ENCODE results near the gene PCDHGA10.
"Not testable (repeated sequence)": the region's sequence is repeated elsewhere in the genome, so short reads cannot be mapped to it uniquely, and the experiment has no call there.

The PCDHGA10 gene

DNA sequence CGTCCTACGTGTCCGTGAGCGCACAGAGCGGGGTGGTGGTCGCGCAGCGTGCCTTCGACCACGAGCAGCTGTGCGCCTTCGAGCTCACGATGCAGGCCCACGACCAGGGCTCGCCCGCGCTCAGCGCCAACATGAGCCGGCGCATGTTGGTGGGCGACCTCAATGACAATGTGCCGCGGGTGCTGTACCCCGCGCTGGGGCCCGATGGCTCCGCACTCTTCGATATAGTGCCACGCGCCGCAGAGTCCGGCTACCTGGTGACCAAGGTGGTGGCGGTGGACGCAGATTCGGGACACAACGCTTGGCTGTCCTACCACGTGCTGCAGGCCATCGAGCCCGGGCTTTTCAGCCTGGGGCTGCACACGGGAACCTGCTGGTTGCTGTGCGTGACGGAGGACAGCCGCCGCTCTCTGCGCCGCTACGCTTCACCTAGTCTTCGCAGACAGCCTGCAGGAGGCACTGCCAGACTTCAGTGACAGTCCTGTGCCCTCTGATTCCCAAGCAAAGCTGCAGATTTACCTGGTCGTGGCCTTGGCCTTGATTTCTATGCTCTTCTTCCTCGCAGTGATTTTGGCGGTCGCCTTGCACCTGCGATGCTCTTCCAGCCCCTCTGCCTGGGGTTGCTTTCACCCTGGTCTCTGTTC, 15.1 kb downstream of the PCDHGA10 start:
- no peak for DNase-seq

DNA sequence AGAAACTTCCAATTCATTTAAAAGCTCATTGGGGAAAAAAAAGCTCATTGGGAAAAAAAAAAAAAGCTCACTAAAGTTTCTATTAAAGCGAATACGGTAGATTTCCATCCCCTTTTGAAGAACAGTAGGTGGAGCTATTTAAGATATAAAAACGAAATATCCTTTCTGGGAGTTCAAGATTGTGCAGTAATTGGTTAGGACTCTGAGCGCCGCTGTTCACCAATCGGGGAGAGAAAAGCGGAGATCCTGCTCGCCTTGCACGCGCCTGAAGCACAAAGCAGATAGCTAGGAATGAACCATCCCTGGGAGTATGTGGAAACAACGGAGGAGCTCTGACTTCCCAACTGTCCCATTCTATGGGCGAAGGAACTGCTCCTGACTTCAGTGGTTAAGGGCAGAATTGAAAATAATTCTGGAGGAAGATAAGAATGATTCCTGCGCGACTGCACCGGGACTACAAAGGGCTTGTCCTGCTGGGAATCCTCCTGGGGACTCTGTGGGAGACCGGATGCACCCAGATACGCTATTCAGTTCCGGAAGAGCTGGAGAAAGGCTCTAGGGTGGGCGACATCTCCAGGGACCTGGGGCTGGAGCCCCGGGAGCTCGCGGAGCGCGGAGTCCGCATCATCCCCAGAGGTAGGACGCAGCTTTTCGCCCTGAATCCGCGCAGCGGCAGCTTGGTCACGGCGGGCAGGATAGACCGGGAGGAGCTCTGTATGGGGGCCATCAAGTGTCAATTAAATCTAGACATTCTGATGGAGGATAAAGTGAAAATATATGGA, 17.7 kb downstream of the PCDHGA10 start, which contains the start of gene PCDHGA12:
Gene PCDHGA12, plus strand, starts transcription at position 176 of the 782 bp plus-strand sequence. Its CDS starts 253 bp downstream, at position 429.
- no peak for DNase-seq

DNA sequence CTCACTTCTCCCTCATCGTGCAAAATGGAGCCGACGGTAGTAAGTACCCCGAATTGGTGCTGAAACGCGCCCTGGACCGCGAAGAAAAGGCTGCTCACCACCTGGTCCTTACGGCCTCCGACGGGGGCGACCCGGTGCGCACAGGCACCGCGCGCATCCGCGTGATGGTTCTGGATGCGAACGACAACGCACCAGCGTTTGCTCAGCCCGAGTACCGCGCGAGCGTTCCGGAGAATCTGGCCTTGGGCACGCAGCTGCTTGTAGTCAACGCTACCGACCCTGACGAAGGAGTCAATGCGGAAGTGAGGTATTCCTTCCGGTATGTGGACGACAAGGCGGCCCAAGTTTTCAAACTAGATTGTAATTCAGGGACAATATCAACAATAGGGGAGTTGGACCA, 18.5 kb downstream of the PCDHGA10 start:
- DNase-seq: no peak

DNA sequence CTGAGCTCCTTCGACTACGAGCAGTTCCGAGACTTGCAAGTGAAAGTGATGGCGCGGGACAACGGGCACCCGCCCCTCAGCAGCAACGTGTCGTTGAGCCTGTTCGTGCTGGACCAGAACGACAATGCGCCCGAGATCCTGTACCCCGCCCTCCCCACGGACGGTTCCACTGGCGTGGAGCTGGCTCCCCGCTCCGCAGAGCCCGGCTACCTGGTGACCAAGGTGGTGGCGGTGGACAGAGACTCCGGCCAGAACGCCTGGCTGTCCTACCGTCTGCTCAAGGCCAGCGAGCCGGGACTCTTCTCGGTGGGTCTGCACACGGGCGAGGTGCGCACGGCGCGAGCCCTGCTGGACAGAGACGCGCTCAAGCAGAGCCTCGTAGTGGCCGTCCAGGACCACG, 19.5 kb downstream of the PCDHGA10 start:
- DNase-seq: not testable (repeated sequence)

DNA sequence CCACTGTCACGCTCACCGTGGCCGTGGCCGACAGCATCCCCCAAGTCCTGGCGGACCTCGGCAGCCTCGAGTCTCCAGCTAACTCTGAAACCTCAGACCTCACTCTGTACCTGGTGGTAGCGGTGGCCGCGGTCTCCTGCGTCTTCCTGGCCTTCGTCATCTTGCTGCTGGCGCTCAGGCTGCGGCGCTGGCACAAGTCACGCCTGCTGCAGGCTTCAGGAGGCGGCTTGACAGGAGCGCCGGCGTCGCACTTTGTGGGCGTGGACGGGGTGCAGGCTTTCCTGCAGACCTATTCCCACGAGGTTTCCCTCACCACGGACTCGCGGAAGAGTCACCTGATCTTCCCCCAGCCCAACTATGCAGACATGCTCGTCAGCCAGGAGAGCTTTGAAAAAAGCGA, 19.9 kb downstream of the PCDHGA10 start:
- DNase-seq: not testable (repeated sequence)

DNA sequence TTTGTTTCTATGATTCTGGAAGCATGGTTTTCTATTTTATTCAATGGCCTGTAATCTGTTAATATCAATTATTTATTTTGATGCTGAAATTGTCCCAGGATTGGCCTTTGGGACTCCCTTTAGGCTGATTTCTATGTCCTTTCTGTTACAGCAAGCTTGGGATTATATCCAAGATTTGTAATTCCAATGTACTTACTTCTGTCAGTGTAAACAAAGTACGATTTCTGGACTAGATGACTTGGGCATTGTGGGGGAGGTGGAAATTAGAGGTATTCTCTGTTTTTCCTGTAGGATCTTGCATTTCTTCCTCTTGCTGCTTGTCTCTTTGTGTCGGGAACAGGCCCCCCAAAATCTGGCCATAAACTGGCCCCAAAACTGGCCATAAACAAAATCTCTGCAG, 21.2 kb downstream of the PCDHGA10 start:
- DNase-seq: no peak

DNA sequence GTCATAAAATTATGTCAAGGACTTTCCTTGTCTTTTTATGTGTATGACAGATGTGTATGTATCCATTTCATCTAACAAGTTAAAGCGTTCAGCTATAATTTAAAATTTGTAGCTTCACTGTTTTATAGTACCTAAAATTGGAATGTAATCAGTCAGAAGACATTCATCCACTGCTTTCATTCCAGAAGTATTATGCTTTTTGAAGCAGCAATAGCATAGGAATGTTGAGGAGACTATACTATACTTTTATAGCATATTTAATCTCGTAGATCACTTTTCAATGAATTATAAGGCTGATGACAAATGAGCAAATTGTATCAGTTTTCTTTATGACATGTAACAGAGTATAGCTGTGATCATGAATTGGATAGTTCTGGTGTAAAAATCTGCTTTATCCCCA, 24.4 kb downstream of the PCDHGA10 start:
- DNase-seq: no peak

DNA sequence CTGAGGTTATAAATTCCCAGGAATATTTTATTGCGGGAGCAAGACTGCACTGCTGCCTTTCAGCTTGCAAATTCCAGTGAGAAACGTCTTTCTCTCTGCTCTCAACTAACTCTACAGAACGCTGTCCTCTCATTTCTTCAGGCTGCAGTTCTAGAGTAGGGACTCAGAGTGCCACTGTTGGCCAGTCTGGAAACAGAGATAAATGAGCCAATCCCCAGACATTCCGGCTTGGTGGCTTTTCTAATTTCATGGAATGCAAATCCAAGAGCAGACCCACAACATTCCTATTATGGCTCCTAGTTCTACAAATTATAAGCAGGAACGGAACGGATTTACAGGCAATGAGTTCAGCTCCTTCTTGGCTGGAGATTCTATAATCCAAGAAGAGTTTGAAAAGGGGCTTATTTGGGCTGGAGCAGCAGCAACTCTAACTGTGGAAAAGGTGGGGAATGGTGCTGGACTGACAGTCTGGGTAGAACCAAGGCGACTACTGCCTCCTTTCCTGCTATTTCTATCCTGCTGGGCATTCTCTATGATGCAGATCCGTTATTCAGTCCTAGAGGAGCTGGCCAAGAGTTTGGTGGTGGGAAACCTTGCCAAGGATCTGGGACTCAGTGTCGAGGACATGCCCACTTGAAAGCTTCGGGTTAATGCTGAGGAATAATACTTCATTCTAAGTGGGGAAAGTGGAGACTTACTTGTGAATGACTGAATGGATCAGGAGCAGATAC, 26.8 kb downstream of the PCDHGA10 start:
- no peak for DNase-seq

DNA sequence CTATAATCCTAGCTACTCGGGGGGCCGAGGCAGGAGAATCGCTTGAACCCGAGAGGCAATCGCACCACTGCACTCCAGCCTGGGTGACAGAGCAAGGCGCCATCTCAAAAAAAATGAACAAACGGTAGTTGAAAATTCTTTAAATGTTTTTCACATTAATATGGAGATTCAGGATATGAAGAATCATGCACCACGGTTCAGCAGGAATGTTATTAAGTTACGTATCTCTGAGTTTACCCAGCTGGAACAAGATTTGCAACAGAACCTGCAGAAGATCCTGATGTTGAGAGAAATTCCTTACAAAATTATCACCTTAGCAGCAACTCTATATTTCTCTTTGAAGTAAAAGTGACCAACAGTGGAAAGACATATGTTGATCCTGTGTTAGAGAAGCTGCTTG, 27.6 kb downstream of the PCDHGA10 start:
- no peak for DNase-seq

DNA sequence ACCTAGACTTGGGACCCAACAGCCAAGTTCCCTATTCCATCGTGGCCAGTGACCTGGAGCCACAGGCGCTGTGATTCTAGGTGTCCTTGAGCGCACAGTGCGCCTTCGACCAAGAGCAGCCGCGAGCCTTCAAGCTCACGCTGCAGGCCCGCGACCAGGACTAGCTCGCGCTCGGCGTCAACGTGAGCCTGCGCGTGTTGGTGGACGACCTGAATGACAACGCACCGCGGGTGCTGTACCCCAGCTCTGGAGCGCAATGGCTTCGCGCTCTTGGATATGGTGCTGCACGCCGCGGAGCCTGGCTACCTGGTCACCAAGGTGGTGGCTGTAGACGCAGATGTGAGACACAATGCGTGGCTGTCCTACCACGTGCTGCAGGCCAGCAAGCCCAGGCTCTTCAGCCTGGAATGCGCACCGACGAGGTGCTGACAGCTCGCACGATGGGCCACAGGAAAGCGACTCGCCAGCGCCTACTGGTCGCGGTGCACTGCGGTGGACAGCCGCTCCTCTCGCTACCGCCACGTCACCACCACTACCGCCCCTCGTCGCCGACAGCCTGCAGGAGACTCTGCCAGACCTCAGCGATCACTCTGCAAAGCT, 28.9 kb downstream of the PCDHGA10 start:
- DNase-seq: no peak

DNA sequence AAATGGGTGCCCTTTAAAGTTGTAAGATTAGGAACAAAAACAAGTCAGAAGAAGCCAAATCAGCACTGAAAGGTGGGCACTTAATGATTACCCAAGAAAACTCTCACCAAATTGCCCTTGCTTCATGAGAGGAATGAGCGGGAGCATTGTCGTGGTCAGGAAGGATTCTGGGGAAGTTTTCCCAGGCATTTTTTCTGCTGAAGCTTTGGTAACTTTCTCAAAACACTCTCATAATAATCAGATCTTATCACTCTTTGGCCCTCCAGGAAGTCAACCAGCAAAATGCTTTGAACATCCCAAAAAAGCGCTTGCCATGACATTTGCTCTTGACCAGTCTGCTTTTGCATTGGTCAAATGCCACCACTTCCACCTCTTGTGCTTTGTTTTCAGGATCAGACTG, 52.6 kb downstream of the PCDHGA10 start:
- no peak for DNase-seq

Measured in NCI-H345 (cell line).